ENCODE results near the gene TMTC1. TPM values are rescaled to one million over a fixed set of nuclear protein-coding genes. Genes with fewer than 3 reads are reported as not detected.
A peak's percentile ranks its signal among the peaks of the same experiment; 100 is the strongest.

TMTC1 gene
- total and polyA plus RNA-seq, 4 experiments from 2014 or later, result not detected

- Mint-ChIP-seq H3K9me3 (peaks cover 0 to 3% (median 0%) of the 10 kb centered on the region in 8 donors), H3K27ac (no peak overlapping the region), H3K4me3 (no peak overlapping the region), H3K36me3 (no peaks in the 10 kb centered on the region), H3K4me1 (no peaks in the 10 kb centered on the region), H3K27me3 (peaks cover 5 to 7% of the 10 kb centered on the region in 2 donors)
- ChIA-PET POLR2A (ENCODE audit: partially characterized antibody) (no interaction called here), CTCF (ENCODE audit: partially characterized antibody) (no interaction called here)
- Histone ChIP-seq H3K4me3 (ENCODE audit: low read length in 2 of 2) (no peak overlapping the region), H3K27ac (ENCODE audit: low read depth, low read length) (no peak overlapping the region), H3K9me3 (ENCODE audit: control insufficient read depth in 1 of 2, low read length in 2 of 2) (no peaks in the 10 kb centered on the region), H3K27me3 (ENCODE audit: insufficient read depth, low read length) (peaks cover 4% of the 10 kb centered on the region), H3K4me1 (ENCODE audit: insufficient read depth, low read length) (no peaks in the 10 kb centered on the region), H3K36me3 (ENCODE audit: insufficient read depth, low read length) (no peaks in the 10 kb centered on the region)
- no peak for DNase-seq
- intact Hi-C loops (cut with micrococcal nuclease), result no loop called here
Measured at GRCh38 chr12:29499235-29499634, 284.5 kb downstream of the TMTC1 start.

GRCh38 chr12:29497588-29497987 lies 286.2 kb downstream of the TMTC1 start, which contains the start of gene OVCH1:
Gene OVCH1, minus strand, starts transcription at chr12:29497686. Its CDS starts 0 bp downstream, at chr12:29497686.
- H3K4me3 ChIP-seq (ENCODE audit: low read length in 2 of 2), result no peak within 1 kb of the TSS
- no peak within 1 kb of the TSS for H3K4me3 Mint-ChIP-seq
- intact Hi-C loops (cut with micrococcal nuclease), result no loop called here
- H3K27ac Mint-ChIP-seq, result no peak within 1 kb of the TSS
- POLR2A ChIA-PET (ENCODE audit: partially characterized antibody), result no interaction called here
- no peaks in the 10 kb centered on the region for H3K4me1 ChIP-seq (ENCODE audit: insufficient read depth, low read length)
- no peaks in the 10 kb centered on the region for H3K9me3 ChIP-seq (ENCODE audit: control insufficient read depth in 1 of 2, low read length in 2 of 2)
- peaks cover 0 to 3% (median 0%) of the 10 kb centered on the region in 8 donors for H3K9me3 Mint-ChIP-seq
- DNase-seq, result no peak
- CTCF ChIA-PET (ENCODE audit: partially characterized antibody), result no interaction called here
- no peaks in the 10 kb centered on the region for H3K36me3 ChIP-seq (ENCODE audit: insufficient read depth, low read length)
- H3K27me3 ChIP-seq (ENCODE audit: insufficient read depth, low read length), result peaks cover 3% of the 10 kb centered on the region
- no peaks in the 10 kb centered on the region for H3K4me1 Mint-ChIP-seq
- peaks cover 5 to 7% of the 10 kb centered on the region in 2 donors for H3K27me3 Mint-ChIP-seq
- no peaks in the 10 kb centered on the region for H3K36me3 Mint-ChIP-seq
- H3K27ac ChIP-seq (ENCODE audit: low read depth, low read length), result no peak within 1 kb of the TSS

GRCh38 chr12:29492891-29493290 lies 290.9 kb downstream of the TMTC1 start:
- Histone ChIP-seq H3K4me1 (ENCODE audit: insufficient read depth, low read length) (no peaks in the 10 kb centered on the region), H3K27me3 (ENCODE audit: insufficient read depth, low read length) (no peaks in the 10 kb centered on the region), H3K9me3 (ENCODE audit: control insufficient read depth in 1 of 2, low read length in 2 of 2) (no peaks in the 10 kb centered on the region), H3K27ac (ENCODE audit: low read depth, low read length) (no peak overlapping the region), H3K36me3 (ENCODE audit: insufficient read depth, low read length) (no peaks in the 10 kb centered on the region), H3K4me3 (ENCODE audit: low read length in 2 of 2) (no peak overlapping the region)
- ChIA-PET POLR2A (ENCODE audit: partially characterized antibody) (no interaction called here), CTCF (ENCODE audit: partially characterized antibody) (no interaction called here)
- no peaks in the 10 kb centered on the region for H3K4me1 Mint-ChIP-seq
- no peaks in the 10 kb centered on the region for H3K36me3 Mint-ChIP-seq
- H3K4me3 Mint-ChIP-seq, result no peak overlapping the region
- peaks cover 0 to 3% (median 0%) of the 10 kb centered on the region in 8 donors for H3K9me3 Mint-ChIP-seq
- H3K27ac Mint-ChIP-seq, result no peak overlapping the region
- intact Hi-C loops (cut with micrococcal nuclease), result no loop called here
- H3K27me3 Mint-ChIP-seq, result peaks cover 10 to 14% of the 10 kb centered on the region in 2 donors
- no peak for DNase-seq

GRCh38 chr12:29486972-29487371 lies 296.8 kb downstream of the TMTC1 start:
- H3K4me3 ChIP-seq (ENCODE audit: low read length in 2 of 2), result no peak overlapping the region
- Mint-ChIP-seq H3K9me3 (peaks cover 0 to 3% (median 0%) of the 10 kb centered on the region in 8 donors), H3K36me3 (no peaks in the 10 kb centered on the region), H3K27ac (no peak overlapping the region), H3K4me1 (no peaks in the 10 kb centered on the region), H3K4me3 (no peak overlapping the region), H3K27me3 (peaks cover 11 to 20% of the 10 kb centered on the region in 2 donors)
- H3K9me3 ChIP-seq (ENCODE audit: control insufficient read depth in 1 of 2, low read length in 2 of 2), result no peaks in the 10 kb centered on the region
- intact Hi-C loops (cut with micrococcal nuclease), result no loop called here
- CTCF ChIA-PET (ENCODE audit: partially characterized antibody), result no interaction called here
- no peaks in the 10 kb centered on the region for H3K4me1 ChIP-seq (ENCODE audit: insufficient read depth, low read length)
- POLR2A ChIA-PET (ENCODE audit: partially characterized antibody), result no interaction called here
- H3K36me3 ChIP-seq (ENCODE audit: insufficient read depth, low read length), result no peaks in the 10 kb centered on the region
- H3K27me3 ChIP-seq (ENCODE audit: insufficient read depth, low read length), result no peaks in the 10 kb centered on the region
- no peak for DNase-seq
- no peak overlapping the region for H3K27ac ChIP-seq (ENCODE audit: low read depth, low read length)

- H3K27ac Mint-ChIP-seq, result peak overlapping the region in 1 of 7 donors; percentile 36
- CTCF ChIA-PET (ENCODE audit: partially characterized antibody), result interaction anchor here (1.0 to 1.5 kb wide), 2 partner anchors 374 to 1384 kb away, joined by 3 to 4 read pairs; no protein-coding TSS in a partner anchor
- no peak for DNase-seq
- no peaks in the 10 kb centered on the region for H3K36me3 Mint-ChIP-seq
- peaks cover 1 to 2% of the 10 kb centered on the region in 2 donors for H3K27me3 Mint-ChIP-seq
- Histone ChIP-seq H3K4me1 (ENCODE audit: insufficient read depth, low read length) (no peaks in the 10 kb centered on the region), H3K27me3 (ENCODE audit: insufficient read depth, low read length) (no peaks in the 10 kb centered on the region), H3K9me3 (ENCODE audit: control insufficient read depth in 1 of 2, low read length in 2 of 2) (no peaks in the 10 kb centered on the region), H3K4me3 (ENCODE audit: low read length in 2 of 2) (no peak overlapping the region), H3K27ac (ENCODE audit: low read depth, low read length) (no peak overlapping the region), H3K36me3 (ENCODE audit: insufficient read depth, low read length) (no peaks in the 10 kb centered on the region)
- H3K4me3 Mint-ChIP-seq, result no peak overlapping the region
- intact Hi-C loops (cut with micrococcal nuclease), result no loop called here
- H3K9me3 Mint-ChIP-seq, result peaks cover 0 to 1% (median 0%) of the 10 kb centered on the region in 8 donors
- POLR2A ChIA-PET (ENCODE audit: partially characterized antibody), result no interaction called here
- no peaks in the 10 kb centered on the region for H3K4me1 Mint-ChIP-seq
Measured at GRCh38 chr12:29463198-29463597, 320.5 kb downstream of the TMTC1 start.

- no peaks in the 10 kb centered on the region for H3K27me3 ChIP-seq (ENCODE audit: insufficient read depth, low read length)
- Mint-ChIP-seq H3K27ac (no peak overlapping the region), H3K4me1 (no peaks in the 10 kb centered on the region), H3K36me3 (no peaks in the 10 kb centered on the region), H3K9me3 (no peaks in the 10 kb centered on the region), H3K27me3 (peaks cover 1 to 2% of the 10 kb centered on the region in 2 donors), H3K4me3 (no peak overlapping the region)
- H3K27ac ChIP-seq (ENCODE audit: low read depth, low read length), result no peak overlapping the region
- POLR2A ChIA-PET (ENCODE audit: partially characterized antibody), result no interaction called here
- CTCF ChIA-PET (ENCODE audit: partially characterized antibody), result no interaction called here
- no peaks in the 10 kb centered on the region for H3K4me1 ChIP-seq (ENCODE audit: insufficient read depth, low read length)
- DNase-seq, result no peak
- no peaks in the 10 kb centered on the region for H3K9me3 ChIP-seq (ENCODE audit: control insufficient read depth in 1 of 2, low read length in 2 of 2)
- no peak overlapping the region for H3K4me3 ChIP-seq (ENCODE audit: low read length in 2 of 2)
- intact Hi-C loops (cut with micrococcal nuclease), result no loop called here
- H3K36me3 ChIP-seq (ENCODE audit: insufficient read depth, low read length), result no peaks in the 10 kb centered on the region
Measured at GRCh38 chr12:29460082-29460481, 323.7 kb downstream of the TMTC1 start.

- Histone ChIP-seq H3K9me3 (ENCODE audit: control insufficient read depth in 1 of 2, low read length in 2 of 2) (no peaks in the 10 kb centered on the region), H3K36me3 (ENCODE audit: insufficient read depth, low read length) (no peaks in the 10 kb centered on the region), H3K27ac (ENCODE audit: low read depth, low read length) (no peak overlapping the region), H3K27me3 (ENCODE audit: insufficient read depth, low read length) (no peaks in the 10 kb centered on the region), H3K4me3 (ENCODE audit: low read length in 2 of 2) (no peak overlapping the region), H3K4me1 (ENCODE audit: insufficient read depth, low read length) (no peaks in the 10 kb centered on the region)
- Mint-ChIP-seq H3K4me1 (no peaks in the 10 kb centered on the region), H3K27ac (no peak overlapping the region), H3K4me3 (no peak overlapping the region), H3K27me3 (peaks cover 7 to 11% of the 10 kb centered on the region in 2 donors), H3K36me3 (no peaks in the 10 kb centered on the region), H3K9me3 (peaks cover 0 to 2% (median 0%) of the 10 kb centered on the region in 8 donors)
- ChIA-PET POLR2A (ENCODE audit: partially characterized antibody) (no interaction called here), CTCF (ENCODE audit: partially characterized antibody) (no interaction called here)
- intact Hi-C loops (cut with micrococcal nuclease), result no loop called here
- no peak for DNase-seq
Measured at GRCh38 chr12:29455087-29455486, 328.7 kb downstream of the TMTC1 start.

GRCh38 chr12:29451888-29452287 lies 331.9 kb downstream of the TMTC1 start:
- ChIA-PET POLR2A (ENCODE audit: partially characterized antibody) (interaction anchor here (1.6 kb wide), 1 partner anchor 71 kb away, joined by 4 read pairs; the partner anchor contains the start of gene ERGIC2), CTCF (ENCODE audit: partially characterized antibody) (no interaction called here)
- Mint-ChIP-seq H3K27me3 (peaks cover 10 to 18% of the 10 kb centered on the region in 2 donors), H3K9me3 (peaks cover 0 to 3% (median 0%) of the 10 kb centered on the region in 8 donors), H3K4me1 (peaks cover 0 to 2% (median 0%) of the 10 kb centered on the region in 4 donors), H3K4me3 (no peak overlapping the region), H3K27ac (no peak overlapping the region), H3K36me3 (no peaks in the 10 kb centered on the region)
- no peak overlapping the region for H3K4me3 ChIP-seq (ENCODE audit: low read length in 2 of 2)
- no peaks in the 10 kb centered on the region for H3K9me3 ChIP-seq (ENCODE audit: control insufficient read depth in 1 of 2, low read length in 2 of 2)
- no peaks in the 10 kb centered on the region for H3K4me1 ChIP-seq (ENCODE audit: insufficient read depth, low read length)
- intact Hi-C loops (cut with micrococcal nuclease), result no loop called here
- DNase-seq, result no peak
- H3K27me3 ChIP-seq (ENCODE audit: insufficient read depth, low read length), result no peaks in the 10 kb centered on the region
- no peak overlapping the region for H3K27ac ChIP-seq (ENCODE audit: low read depth, low read length)
- H3K36me3 ChIP-seq (ENCODE audit: insufficient read depth, low read length), result no peaks in the 10 kb centered on the region
